Parathyroid adenoma (tissue), 2 donors: Measurements from ENCODE around the gene FAM228A.

Experiments used
- H2AFZ ChIP-seq: fragments of 300-600 bp; sonication (generic); one replicate; pipeline ENCODE4 v1.7.0; 2017; ENCODE audit warnings: antibody characterized with exemption, mild to moderate bottlenecking
- H3K27ac ChIP-seq: fragments of 300-600 bp; sonication (generic); one replicate; pipeline ENCODE4 v1.7.0; 2017
- H3K27me3 ChIP-seq: fragments of 300-600 bp; sonication (generic); one replicate; pipeline ENCODE4 v1.7.0; 2017; ENCODE audit warnings: low read length; ENCODE audit not compliant: control insufficient read depth, insufficient read depth
- H3K36me3 ChIP-seq: fragments of 300-600 bp; sonication (generic); one replicate; pipeline ENCODE4 v1.7.0; 2017; ENCODE audit warnings: low read length; ENCODE audit not compliant: control insufficient read depth, insufficient read depth
- H3K4me1 ChIP-seq: fragments of 300-600 bp; sonication (generic); one replicate; pipeline ENCODE4 v1.7.0; 2017; ENCODE audit warnings: control low read depth
- H3K4me2 ChIP-seq: fragments of 300-600 bp; sonication (generic); one replicate; pipeline ENCODE4 v1.7.0; 2017; ENCODE audit warnings: low read length
- H3K4me3 ChIP-seq: fragments of 300-600 bp; sonication (generic); one replicate; pipeline ENCODE4 v1.7.0; 2017; ENCODE audit warnings: low read depth, low read length
- H3K79me2 ChIP-seq: fragments of 300-600 bp; sonication (generic); one replicate; pipeline ENCODE4 v1.7.0; 2017; ENCODE audit warnings: control low read depth
- H3K9ac ChIP-seq: fragments of 300-600 bp; sonication (generic); one replicate; pipeline ENCODE4 v1.7.0; 2017; ENCODE audit warnings: mild to moderate bottlenecking
- H3K9me3 ChIP-seq: fragments of 300-600 bp; sonication (generic); one replicate; pipeline ENCODE4 v1.7.0; 2017; ENCODE audit warnings: low read length; ENCODE audit not compliant: control insufficient read depth
- CTCF ChIP-seq: fragments of 300-600 bp; sonication (generic); IDR thresholded peaks from one replicate; pipeline ENCODE4 v1.7.0; 2017; ENCODE audit warnings: antibody characterized with exemption, mild to moderate bottlenecking
- donor health status: primary hyperparathyroidism.

The FAM228A gene

DNA sequence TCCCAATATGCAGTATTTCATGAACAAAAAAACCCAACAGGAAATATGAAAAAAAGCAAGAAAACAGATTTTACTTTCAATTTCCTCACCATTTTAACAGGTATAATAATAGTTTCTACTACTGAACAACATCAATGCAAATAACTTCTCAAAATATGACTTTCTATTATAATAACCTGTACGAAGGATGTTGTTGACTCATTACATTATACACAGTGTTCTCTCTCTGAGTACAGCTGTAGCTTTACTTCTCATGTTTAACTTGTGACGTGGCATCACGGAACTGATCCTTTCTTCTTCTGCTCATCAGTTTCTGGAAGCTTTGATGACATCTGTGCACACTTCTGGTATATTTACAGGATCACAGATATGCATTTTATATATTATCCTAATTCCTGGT lies 40.0 kb downstream of the FAM228A start:
- Histone ChIP-seq H3K27me3 (no peaks in the 10 kb centered on the region), H3K27ac (no peak overlapping the region), H3K4me3 (no peak overlapping the region), H3K36me3 (no peaks in the 10 kb centered on the region), H3K4me2 (no peak overlapping the region), H3K79me2 (no peaks in the 10 kb centered on the region), H3K9ac (no peak overlapping the region), H3K4me1 (no peaks in the 10 kb centered on the region), H2AFZ (no peak overlapping the region), H3K9me3 (no peaks in the 10 kb centered on the region)
- TF ChIP-seq CTCF: no peak

DNA sequence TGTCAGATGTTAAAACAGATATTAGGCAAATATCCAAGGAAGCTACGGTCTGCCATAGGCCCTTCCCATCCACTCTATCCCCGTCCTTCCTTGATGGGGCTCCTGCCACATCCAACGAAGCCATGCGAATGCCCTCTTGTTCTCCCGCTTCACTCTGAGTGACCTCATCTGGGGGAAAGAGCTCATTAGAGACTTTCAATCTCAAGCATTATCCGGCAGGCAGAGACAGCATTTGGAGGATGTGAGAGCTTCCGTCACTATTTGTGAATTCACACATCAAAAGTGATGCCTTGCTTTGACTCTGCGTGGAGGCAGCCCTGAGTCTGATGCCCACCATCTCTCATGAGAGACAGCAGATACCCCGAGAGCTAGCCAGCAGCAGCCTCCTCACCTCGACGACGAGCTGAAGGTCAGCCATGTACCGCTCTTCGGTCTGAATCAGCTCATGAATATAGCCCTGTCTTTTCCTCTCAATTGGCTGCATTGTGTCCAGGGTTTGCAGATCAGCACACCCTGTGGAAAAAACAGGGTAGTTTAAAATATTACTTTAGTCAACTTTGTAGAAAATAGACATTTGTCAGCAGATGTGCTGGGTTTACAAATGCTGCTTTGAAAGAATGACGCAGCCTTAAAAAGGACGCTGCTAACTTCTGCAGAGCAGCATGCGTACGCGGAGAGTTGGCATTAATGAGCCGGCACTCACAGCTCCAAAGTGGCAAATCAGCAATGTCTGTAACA lies 45.9 kb downstream of the FAM228A start:
- Histone ChIP-seq H2AFZ (no peak overlapping the region), H3K27me3 (no peaks in the 10 kb centered on the region), H3K4me3 (no peak overlapping the region), H3K9me3 (no peaks in the 10 kb centered on the region), H3K4me1 (no peaks in the 10 kb centered on the region), H3K79me2 (no peaks in the 10 kb centered on the region), H3K9ac (no peak overlapping the region), H3K4me2 (no peak overlapping the region), H3K36me3 (no peaks in the 10 kb centered on the region), H3K27ac (no peak overlapping the region)
- no peak for TF ChIP-seq CTCF

- TF ChIP-seq CTCF: no peak
- no peak overlapping the region for H2AFZ ChIP-seq
- H3K27ac ChIP-seq: no peak overlapping the region
- H3K36me3 ChIP-seq: no peaks in the 10 kb centered on the region
- H3K27me3 ChIP-seq: no peaks in the 10 kb centered on the region
- no peaks in the 10 kb centered on the region for H3K4me1 ChIP-seq
- no peaks in the 10 kb centered on the region for H3K9me3 ChIP-seq
- no peak overlapping the region for H3K4me3 ChIP-seq
- no peaks in the 10 kb centered on the region for H3K79me2 ChIP-seq
- H3K4me2 ChIP-seq: no peak overlapping the region
- H3K9ac ChIP-seq: no peak overlapping the region
Measured at GRCh38 chr2:24221343-24222050, 46.6 kb downstream of the FAM228A start.

DNA sequence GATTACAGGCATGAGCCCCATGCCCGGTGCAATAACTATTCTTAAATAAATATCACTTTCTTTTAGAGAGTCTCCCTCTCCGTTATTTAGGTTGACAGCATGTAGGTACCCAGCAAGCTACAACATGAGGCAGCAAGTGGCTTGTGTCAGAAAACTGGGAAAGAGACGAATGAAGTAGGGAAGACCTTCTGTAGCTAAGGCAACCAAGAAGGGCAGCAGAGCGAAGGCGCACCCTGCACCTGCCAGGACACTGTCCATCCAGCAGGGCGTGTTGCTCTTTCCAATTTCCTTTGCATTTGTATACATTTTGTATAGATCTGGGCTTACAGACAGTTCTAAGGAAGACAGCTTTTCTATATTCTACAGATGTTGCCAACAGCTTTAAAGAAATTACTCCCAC lies 48.1 kb downstream of the FAM228A start:
- Histone ChIP-seq H3K4me3 (no peak overlapping the region), H3K4me1 (no peaks in the 10 kb centered on the region), H3K36me3 (no peaks in the 10 kb centered on the region), H3K9ac (no peak overlapping the region), H2AFZ (no peak overlapping the region), H3K27ac (no peak overlapping the region), H3K9me3 (no peaks in the 10 kb centered on the region), H3K79me2 (no peaks in the 10 kb centered on the region), H3K27me3 (no peaks in the 10 kb centered on the region), H3K4me2 (no peak overlapping the region)
- TF ChIP-seq CTCF: no peak
